ENCODE results near the gene C20orf96.

C20orf96 gene

DNA sequence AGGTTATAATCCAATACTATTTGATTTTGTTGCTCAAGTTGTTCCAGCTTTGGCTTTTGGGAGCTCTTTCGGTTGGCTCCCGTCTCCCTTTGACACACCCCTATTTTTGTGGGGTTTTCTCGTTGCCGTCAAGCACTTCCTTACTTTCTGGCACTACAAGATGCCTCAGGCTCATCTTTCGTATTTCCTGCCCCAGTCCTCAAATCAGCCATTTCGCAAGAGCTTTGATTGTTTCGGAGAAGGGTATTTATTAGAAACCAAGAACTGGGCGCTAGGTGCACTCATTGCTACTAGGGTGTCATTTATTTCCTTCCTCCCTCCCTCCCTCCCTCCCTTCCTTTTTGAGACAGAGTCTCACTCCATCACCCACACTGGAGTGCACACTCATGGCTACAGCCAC lies 21.5 kb upstream of the C20orf96 start:
- no peak for DNase-seq (ENCODE audit: low read depth)

DNA sequence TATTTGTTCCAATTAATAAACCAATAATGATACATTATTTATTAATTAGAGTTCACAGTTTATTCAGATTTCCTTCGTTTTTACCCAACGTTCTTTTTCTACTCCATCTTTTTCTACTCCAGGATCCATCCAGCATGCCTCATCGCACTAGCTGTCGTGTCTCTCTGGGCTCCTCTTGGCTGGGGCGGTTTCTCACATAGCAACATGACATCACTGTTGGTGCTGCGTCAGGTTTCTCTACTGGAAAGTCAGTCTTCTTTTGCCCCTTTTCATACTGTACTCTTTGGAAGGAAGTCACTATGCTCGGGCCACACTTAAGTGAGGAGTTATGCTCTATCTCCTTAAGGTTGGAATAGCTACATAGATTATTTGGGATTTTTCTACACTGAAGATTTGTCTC lies 21.1 kb upstream of the C20orf96 start:
- DNase-seq (ENCODE audit: low read depth), result no peak

GRCh38 chr20:310645-311044 lies 20.1 kb upstream of the C20orf96 start:
- no peak for DNase-seq (ENCODE audit: low read depth)

DNA sequence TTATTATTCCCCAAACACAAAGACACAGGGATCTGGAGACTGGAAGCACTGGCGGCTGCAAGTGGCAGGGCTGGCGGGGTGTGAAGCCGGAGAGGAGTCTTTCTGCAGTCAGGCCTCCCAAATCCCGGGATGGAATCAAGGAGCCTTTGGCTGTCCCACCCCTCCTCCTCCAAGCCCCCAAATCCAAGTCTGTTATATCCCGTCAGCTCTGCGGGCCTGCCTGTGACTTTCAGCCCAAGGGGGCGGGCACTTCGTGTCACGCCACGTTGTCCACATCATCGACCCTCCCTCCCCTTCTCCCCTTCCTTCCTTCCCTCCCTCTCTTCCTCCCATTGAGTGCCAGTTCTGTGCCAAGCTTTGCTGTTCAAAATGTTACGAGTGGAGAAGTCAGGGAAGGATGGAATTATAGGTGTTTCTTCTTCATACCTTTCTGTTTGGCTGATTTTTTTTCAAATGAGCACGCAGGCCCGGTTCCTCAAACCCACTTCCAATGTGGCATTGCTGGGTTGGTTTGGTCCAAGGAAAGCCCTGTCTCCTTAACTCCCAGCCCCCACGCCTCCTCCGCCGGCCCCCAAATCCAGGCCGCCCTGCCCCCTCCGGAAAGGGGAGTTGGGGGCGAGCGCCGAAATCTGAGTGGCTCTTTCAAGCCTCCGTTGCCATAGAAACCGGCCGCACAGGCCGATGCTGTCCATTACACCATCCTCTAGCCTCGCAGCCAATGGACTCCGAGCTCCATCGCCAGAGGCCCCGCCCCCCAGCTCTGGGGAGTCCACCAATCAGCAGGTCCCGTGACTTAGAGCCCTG lies 19.5 kb upstream of the C20orf96 start:
- peak; percentile 100 for DNase-seq (ENCODE audit: low read depth)

GRCh38 chr20:309306-309840 lies 18.8 kb upstream of the C20orf96 start:
- DNase-seq (ENCODE audit: low read depth), result peak; percentile 66

GRCh38 chr20:308427-309038 lies 18.0 kb upstream of the C20orf96 start:
- DNase-seq (ENCODE audit: low read depth), result no peak

GRCh38 chr20:305745-306144 lies 15.2 kb upstream of the C20orf96 start:
- no peak for DNase-seq (ENCODE audit: low read depth)

DNA sequence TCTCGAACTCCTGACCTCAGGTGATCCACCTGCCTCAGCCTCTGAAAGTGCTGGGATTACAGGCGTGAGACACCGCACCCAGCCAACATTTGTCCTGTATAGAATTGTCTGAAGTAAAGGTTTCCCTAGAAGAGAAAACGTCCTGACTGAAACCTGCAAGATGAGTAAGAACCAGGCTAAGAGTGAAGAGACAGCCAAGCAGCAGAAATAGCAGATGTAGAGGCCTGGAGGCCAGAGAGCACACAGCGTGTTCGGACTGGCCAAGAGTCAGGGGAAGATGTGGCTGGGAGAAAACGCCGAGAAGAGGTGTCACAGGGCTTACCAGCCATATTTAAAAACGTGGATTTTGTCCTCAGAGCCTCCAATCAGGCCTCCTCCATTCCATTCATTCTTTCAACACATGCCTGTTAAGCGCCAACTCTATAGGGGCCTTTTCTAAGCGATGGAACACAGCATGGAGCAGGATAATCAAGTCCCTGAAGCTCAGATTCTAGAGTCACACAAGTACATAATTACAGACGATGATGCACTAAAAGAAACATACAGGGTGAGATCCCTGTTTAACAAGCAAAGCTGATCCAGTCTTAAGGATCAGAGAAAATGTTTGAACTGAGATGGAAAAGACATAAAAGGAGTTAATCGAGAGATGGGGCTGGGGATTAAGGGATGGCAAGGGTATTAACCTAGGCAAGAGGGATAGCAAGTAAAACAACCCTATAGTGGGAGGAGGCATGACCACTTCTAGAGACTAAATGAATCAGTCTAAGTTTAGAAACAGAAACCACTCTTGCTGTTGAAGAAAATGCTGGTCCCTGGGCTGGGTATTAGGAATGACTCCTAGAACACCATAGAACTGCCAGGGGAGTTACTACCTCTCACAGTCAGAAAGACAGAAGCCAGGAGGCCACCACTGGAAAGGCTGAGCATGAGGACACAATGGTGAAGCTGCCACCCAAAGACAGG lies 11.6 kb upstream of the C20orf96 start:
- DNase-seq (ENCODE audit: low read depth), result no peak

- no peak for DNase-seq (ENCODE audit: low read depth)
Measured at GRCh38 chr20:300345-300990, 9.9 kb upstream of the C20orf96 start.

- DNase-seq (ENCODE audit: low read depth), result no peak
Measured at GRCh38 chr20:298776-299391, 8.3 kb upstream of the C20orf96 start.

DNA sequence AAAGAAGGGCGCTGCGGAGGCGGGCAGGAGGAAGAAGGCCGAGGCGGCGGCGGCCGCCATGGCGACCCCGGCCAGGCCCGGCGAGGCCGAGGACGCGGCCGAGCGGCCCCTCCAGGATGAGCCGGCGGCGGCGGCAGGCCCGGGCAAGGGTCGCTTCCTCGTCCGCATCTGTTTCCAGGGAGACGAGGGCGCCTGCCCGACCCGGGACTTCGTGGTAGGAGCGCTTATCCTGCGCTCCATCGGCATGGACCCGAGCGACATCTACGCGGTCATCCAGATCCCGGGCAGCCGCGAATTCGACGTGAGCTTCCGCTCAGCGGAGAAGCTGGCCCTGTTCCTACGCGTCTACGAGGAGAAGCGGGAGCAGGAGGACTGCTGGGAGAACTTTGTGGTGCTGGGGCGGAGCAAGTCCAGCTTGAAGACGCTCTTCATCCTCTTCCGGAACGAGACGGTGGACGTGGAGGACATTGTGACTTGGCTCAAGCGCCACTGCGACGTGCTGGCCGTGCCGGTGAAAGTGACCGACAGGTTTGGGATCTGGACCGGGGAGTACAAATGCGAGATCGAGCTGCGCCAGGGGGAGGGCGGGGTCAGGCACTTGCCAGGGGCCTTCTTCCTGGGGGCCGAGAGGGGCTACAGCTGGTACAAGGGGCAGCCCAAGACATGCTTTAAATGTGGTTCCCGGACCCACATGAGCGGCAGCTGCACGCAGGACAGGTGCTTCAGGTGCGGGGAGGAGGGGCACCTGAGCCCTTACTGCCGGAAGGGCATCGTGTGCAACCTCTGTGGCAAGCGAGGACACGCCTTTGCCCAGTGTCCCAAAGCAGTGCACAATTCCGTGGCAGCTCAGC lies 7.6 kb upstream of the C20orf96 start:
- DNase-seq (ENCODE audit: low read depth), result peak; percentile 86

- peak; percentile 94 for DNase-seq (ENCODE audit: low read depth)
Measured at GRCh38 chr20:297098-297924, 6.8 kb upstream of the C20orf96 start, which contains the start of gene ZCCHC3. TSS of gene ZCCHC3 (plus strand) at chr20:297570. CDS start at chr20:297587, 17 bp downstream.

DNA sequence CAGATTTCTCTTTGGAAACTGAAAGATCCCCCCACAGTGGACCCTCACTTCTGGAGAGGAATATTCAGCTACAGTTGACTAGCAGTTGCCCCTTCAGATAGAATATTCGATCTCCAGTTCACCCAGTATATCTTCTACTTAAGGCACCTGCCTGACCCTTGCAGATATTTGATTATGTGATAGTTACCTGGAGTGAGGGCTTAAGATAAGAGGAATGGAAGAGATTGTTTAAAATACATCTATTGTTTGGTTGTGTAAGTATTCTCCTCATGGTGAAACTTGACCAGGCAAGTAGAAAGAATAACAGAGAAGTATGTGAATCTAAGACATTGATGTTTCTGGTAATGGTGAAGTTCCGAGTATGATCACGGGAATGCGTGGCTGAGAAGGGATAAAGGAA lies 5.3 kb upstream of the C20orf96 start:
- DNase-seq (ENCODE audit: low read depth), result no peak

DNA sequence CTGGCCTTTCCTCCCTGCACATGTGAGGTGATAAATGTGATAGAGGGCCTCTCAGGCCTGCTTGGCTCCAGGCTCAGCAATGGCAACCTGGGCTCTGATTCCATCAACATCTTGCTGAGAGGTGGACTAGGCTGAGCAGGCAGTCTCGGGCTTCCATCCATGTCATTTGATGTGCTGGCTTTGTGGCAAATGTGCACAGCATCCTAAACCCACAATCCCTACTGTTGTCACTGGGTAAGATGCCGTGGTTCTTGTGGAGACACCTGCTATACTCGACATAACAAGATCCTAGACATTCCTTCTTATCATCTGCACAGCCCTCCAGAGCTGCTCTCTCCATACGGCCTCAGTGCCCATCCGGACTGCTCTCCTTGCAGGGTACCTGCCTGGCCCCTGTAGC lies 4.1 kb upstream of the C20orf96 start:
- DNase-seq (ENCODE audit: low read depth), result no peak

- DNase-seq (ENCODE audit: low read depth), result no peak
Measured at GRCh38 chr20:289693-290083, 862 bp downstream of the C20orf96 start.

GRCh38 chr20:288956-289692 lies 1.4 kb downstream of the C20orf96 start:
- DNase-seq (ENCODE audit: low read depth), result no peak

- DNase-seq (ENCODE audit: low read depth), result no peak
Measured at GRCh38 chr20:286508-286907, 4.0 kb downstream of the C20orf96 start.

GRCh38 chr20:284172-284571 lies 6.4 kb downstream of the C20orf96 start:
- DNase-seq (ENCODE audit: low read depth), result no peak
